GM23338 (cell line): ENCODE data around the gene PLEKHD1.

Experiments used
- CREB1 ChIP-seq: fragments of 250-450 bp; sonication (Bioruptor Pico); IDR thresholded peaks from 2 replicates; pipeline ENCODE4 v1.5.0; 2020; ENCODE audit warnings: low read depth, mild to moderate bottlenecking, moderate library complexity
- EZH2 ChIP-seq: fragments of 200-600 bp; sonication (generic); IDR thresholded peaks from one replicate; pipeline ENCODE4 v1.8.0; 2017; ENCODE audit warnings: antibody characterized with exemption, mild to moderate bottlenecking, low read depth; ENCODE audit not compliant: unreplicated experiment
- EZH2phosphoT487 ChIP-seq: fragments of 200-600 bp; sonication (generic); IDR thresholded peaks from one replicate; pipeline ENCODE4 v1.8.1; 2018; ENCODE audit warnings: antibody characterized with exemption; ENCODE audit not compliant: unreplicated experiment
- JUNB ChIP-seq: IDR thresholded peaks from one replicate; pipeline ENCODE4 v1.6.1; 2016; ENCODE audit warnings: antibody characterized with exemption; ENCODE audit not compliant: unreplicated experiment
- POLR2AphosphoS5 ChIP-seq: IDR thresholded peaks from 2 replicates; pipeline ENCODE4 v1.6.1; 2016; ENCODE audit warnings: antibody characterized with exemption, low read depth
- TF ChIP-seq, protein P1 (sequence below), 2 experiments: fragments of 200-600 bp in 1 of 2; sonication (generic) in 1 of 2; conservative IDR thresholded peaks; 2 replicates each; pipeline versions ENCODE4 v1.5.1 to v1.6.1; 2016 to 2017; ENCODE audit warnings: antibody characterized with exemption in 2 of 2, low read depth in 2 of 2, mild to moderate bottlenecking in 2 of 2, moderate library complexity in 1 of 2

DNA sequence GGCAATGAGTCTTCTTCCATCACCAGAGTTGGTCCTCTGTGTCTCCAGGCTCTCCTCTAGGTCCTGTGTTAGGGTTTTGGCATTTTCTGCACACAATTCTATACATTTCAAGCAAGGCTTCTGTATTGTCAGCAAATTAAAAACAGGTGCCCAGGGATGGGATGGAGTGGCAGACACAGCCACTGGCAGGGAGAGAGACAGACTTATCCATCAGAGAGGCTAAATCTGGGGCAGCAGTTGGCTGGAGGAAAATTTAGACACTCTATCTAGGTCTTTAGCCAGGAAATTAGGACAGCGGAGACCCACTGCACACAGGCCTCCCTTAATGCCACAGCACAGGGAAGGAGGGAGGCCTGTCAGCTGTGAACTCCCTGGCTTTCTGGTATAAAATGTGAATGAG is 20.2 kb downstream of the PLEKHD1 start:
- TF ChIP-seq POLR2AphosphoS5 = no peak
- TF ChIP-seq, protein P1, sequence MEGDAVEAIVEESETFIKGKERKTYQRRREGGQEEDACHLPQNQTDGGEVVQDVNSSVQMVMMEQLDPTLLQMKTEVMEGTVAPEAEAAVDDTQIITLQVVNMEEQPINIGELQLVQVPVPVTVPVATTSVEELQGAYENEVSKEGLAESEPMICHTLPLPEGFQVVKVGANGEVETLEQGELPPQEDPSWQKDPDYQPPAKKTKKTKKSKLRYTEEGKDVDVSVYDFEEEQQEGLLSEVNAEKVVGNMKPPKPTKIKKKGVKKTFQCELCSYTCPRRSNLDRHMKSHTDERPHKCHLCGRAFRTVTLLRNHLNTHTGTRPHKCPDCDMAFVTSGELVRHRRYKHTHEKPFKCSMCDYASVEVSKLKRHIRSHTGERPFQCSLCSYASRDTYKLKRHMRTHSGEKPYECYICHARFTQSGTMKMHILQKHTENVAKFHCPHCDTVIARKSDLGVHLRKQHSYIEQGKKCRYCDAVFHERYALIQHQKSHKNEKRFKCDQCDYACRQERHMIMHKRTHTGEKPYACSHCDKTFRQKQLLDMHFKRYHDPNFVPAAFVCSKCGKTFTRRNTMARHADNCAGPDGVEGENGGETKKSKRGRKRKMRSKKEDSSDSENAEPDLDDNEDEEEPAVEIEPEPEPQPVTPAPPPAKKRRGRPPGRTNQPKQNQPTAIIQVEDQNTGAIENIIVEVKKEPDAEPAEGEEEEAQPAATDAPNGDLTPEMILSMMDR (conservative IDR thresholded peaks at IDR 0.05; ENCODE audit: low read depth in 2 of 2) = no peak
- no peak for TF ChIP-seq JUNB
- TF ChIP-seq CREB1 = no peak
- no peak for TF ChIP-seq EZH2phosphoT487
- no peak for TF ChIP-seq EZH2
